ENCODE measurements around the gene PSMC4.

DNA sequence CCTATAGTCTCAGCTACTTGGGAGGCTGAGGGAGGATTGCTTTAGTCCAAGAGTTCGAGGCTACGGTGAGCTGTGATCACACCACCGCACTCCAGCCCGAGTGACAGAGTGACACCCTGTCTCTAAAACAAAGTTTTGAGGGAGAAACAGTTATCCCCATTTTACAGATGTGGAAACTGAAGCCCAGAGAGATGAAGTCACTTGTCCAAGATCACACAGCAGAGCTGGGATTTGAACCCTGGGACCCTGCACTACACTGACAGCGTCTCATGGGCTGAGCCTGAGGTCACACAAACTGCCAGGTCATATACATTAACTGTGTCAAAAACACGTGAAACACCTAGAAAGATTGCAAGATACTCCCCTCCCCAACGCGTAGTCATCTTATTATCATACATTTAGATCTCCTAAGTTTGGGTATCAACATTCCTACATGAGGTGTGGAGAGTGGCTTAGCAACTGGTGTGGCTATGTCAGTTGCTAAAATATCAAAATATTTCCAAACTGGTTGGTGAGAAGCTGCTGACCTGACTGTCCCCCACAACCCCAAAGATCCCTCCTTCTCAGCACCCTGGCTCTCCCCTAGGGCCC, 44.7 kb upstream of the PSMC4 start:
- TF ChIP-seq FOXM1 (IDR thresholded peaks at IDR 0.05; ENCODE audit: low read depth), result no peak
- TF ChIP-seq YY1 (IDR thresholded peaks at IDR 0.05; ENCODE audit: low read depth), result no peak
- no peak for TF ChIP-seq MXI1 (IDR thresholded peaks at IDR 0.05; ENCODE audit: low read depth, low read length)
- TF ChIP-seq, protein P1, sequence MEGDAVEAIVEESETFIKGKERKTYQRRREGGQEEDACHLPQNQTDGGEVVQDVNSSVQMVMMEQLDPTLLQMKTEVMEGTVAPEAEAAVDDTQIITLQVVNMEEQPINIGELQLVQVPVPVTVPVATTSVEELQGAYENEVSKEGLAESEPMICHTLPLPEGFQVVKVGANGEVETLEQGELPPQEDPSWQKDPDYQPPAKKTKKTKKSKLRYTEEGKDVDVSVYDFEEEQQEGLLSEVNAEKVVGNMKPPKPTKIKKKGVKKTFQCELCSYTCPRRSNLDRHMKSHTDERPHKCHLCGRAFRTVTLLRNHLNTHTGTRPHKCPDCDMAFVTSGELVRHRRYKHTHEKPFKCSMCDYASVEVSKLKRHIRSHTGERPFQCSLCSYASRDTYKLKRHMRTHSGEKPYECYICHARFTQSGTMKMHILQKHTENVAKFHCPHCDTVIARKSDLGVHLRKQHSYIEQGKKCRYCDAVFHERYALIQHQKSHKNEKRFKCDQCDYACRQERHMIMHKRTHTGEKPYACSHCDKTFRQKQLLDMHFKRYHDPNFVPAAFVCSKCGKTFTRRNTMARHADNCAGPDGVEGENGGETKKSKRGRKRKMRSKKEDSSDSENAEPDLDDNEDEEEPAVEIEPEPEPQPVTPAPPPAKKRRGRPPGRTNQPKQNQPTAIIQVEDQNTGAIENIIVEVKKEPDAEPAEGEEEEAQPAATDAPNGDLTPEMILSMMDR (IDR thresholded peaks at IDR 0.05), result no peak
- TF ChIP-seq USF2 (IDR thresholded peaks at IDR 0.05; ENCODE audit: borderline replicate concordance, low read depth, low read length), result no peak
- no peak for TF ChIP-seq POLR2AphosphoS5 (IDR thresholded peaks at IDR 0.05; ENCODE audit: low read depth, low read length)
- TF ChIP-seq, protein P2, sequence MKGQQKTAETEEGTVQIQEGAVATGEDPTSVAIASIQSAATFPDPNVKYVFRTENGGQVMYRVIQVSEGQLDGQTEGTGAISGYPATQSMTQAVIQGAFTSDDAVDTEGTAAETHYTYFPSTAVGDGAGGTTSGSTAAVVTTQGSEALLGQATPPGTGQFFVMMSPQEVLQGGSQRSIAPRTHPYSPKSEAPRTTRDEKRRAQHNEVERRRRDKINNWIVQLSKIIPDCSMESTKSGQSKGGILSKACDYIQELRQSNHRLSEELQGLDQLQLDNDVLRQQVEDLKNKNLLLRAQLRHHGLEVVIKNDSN (IDR thresholded peaks at IDR 0.05; ENCODE audit: borderline replicate concordance, low read depth), result no peak
- TF ChIP-seq TCF12 (IDR thresholded peaks at IDR 0.05), result no peak
- no peak for TF ChIP-seq TEAD4 (IDR thresholded peaks at IDR 0.05; ENCODE audit: borderline replicate concordance, insufficient read depth)
- no peak for TF ChIP-seq SMC3 (IDR thresholded peaks at IDR 0.05; ENCODE audit: low read depth, low read length)
- TF ChIP-seq SIN3A (IDR thresholded peaks at IDR 0.05; ENCODE audit: borderline replicate concordance, low read depth, low read length), result no peak
- TF ChIP-seq GABPA (IDR thresholded peaks at IDR 0.05; ENCODE audit: low read depth), result no peak
- no peak for TF ChIP-seq RFX5 (IDR thresholded peaks at IDR 0.05; ENCODE audit: low read length)
